Measurements from ENCODE around the gene SPATA21.

Gene SPATA21

DNA sequence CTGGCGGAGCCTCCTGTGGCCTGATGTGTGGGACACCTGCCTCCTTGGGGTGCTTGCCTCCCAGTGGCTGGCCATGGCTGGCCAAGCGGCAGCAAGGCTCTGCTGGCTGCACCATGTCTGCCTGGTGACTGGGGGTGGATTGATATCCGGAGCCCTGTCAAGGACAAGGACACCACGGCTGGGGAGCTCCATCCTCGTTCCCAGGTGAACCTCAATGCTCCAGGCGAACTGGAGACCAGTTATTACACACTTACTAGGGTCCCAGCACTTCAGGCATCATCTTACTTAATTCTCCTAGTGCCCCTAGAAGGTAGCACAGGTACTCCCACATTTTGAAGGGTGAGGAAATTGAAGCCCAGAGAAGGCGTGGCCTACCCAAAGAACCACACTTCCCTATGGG lies 15.2 kb downstream of the SPATA21 start:
- Mint-ChIP-seq H3K27ac (no peak overlapping the region), H3K27me3 (ENCODE audit: low read depth, poor library complexity) (peaks cover 17% of the 10 kb centered on the region), H3K4me1 (peaks cover 13% of the 10 kb centered on the region), H3K36me3 (ENCODE audit: low read depth) (no peaks in the 10 kb centered on the region), H3K9me3 (no peaks in the 10 kb centered on the region), H3K4me3 (no peak overlapping the region)
- no peak for TF ChIP-seq CTCF (IDR thresholded peaks at IDR 0.05)
- no peak for DNase-seq

GRCh38 chr1:16421201-16421600 lies 16.0 kb downstream of the SPATA21 start:
- Mint-ChIP-seq H3K4me3 (no peak overlapping the region), H3K27me3 (ENCODE audit: low read depth, poor library complexity) (peaks cover 17% of the 10 kb centered on the region), H3K4me1 (peaks cover 13% of the 10 kb centered on the region), H3K9me3 (no peaks in the 10 kb centered on the region), H3K36me3 (ENCODE audit: low read depth) (no peaks in the 10 kb centered on the region), H3K27ac (no peak overlapping the region)
- TF ChIP-seq CTCF (IDR thresholded peaks at IDR 0.05), result no peak
- no peak for DNase-seq

- H3K27me3 Mint-ChIP-seq (ENCODE audit: low read depth, poor library complexity), result peaks cover 17% of the 10 kb centered on the region
- H3K36me3 Mint-ChIP-seq (ENCODE audit: low read depth), result no peaks in the 10 kb centered on the region
- no peak overlapping the region for H3K27ac Mint-ChIP-seq
- no peak for DNase-seq
- TF ChIP-seq CTCF (IDR thresholded peaks at IDR 0.05), result no peak
- H3K4me1 Mint-ChIP-seq, result peaks cover 13% of the 10 kb centered on the region
- H3K9me3 Mint-ChIP-seq, result no peaks in the 10 kb centered on the region
- H3K4me3 Mint-ChIP-seq, result no peak overlapping the region
These were observed 16.7 kb downstream of the SPATA21 start for GRCh38 chr1:16420424-16421118.

GRCh38 chr1:16418823-16419425 lies 18.3 kb downstream of the SPATA21 start:
- Mint-ChIP-seq H3K36me3 (ENCODE audit: low read depth) (no peaks in the 10 kb centered on the region), H3K27ac (no peak overlapping the region), H3K9me3 (no peaks in the 10 kb centered on the region), H3K27me3 (ENCODE audit: low read depth, poor library complexity) (peaks cover 17% of the 10 kb centered on the region), H3K4me1 (peaks cover 13% of the 10 kb centered on the region), H3K4me3 (no peak overlapping the region)
- TF ChIP-seq CTCF (IDR thresholded peaks at IDR 0.05), result no peak
- DNase-seq, result no peak

DNA sequence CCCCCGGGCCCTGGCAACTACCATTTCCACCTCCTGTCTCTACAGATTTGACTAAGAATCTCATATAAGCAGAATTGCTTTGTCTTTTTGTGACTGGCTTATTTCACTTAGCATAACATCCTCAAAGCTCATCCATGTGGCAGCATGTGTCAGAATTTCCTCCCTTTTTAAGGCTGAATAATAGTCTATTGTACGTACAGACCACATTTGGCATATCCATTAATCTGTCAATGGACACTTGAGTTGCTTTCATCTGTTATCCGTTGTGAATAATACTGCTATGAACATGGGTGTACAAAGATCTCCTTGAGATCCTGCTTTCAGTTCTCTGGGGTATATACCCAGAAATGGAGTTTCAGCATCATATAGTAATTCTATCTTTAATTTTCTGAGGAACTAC lies 24.0 kb downstream of the SPATA21 start:
- TF ChIP-seq CTCF (IDR thresholded peaks at IDR 0.05), result no peak
- Mint-ChIP-seq H3K9me3 (no peaks in the 10 kb centered on the region), H3K4me3 (no peak overlapping the region), H3K4me1 (peaks cover 6% of the 10 kb centered on the region), H3K27ac (no peak overlapping the region), H3K27me3 (ENCODE audit: low read depth, poor library complexity) (peaks cover 16% of the 10 kb centered on the region), H3K36me3 (ENCODE audit: low read depth) (no peaks in the 10 kb centered on the region)
- DNase-seq, result no peak

DNA sequence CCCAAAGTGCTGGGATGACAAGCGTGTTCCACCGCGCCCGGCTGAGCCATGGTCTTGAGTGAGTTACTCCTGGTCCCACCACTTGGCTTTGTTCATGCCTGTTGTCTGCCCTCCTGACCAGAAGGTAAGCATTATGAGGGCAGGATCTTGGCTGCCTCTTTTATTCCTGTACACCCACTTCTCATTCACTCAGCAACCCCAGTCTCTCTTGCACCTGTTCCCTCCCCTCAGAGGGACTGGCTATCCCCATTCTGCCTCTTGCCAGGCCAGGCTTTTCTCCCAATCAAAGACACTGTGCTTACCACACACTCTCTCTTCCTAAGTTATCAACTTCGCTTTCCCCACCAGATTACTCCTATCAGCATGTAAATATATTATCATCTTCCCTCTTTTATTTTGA lies 26.4 kb downstream of the SPATA21 start:
- no peak for DNase-seq
- H3K9me3 Mint-ChIP-seq, result no peaks in the 10 kb centered on the region
- H3K4me1 Mint-ChIP-seq, result peaks cover 6% of the 10 kb centered on the region
- no peak overlapping the region for H3K4me3 Mint-ChIP-seq
- no peak overlapping the region for H3K27ac Mint-ChIP-seq
- TF ChIP-seq CTCF (IDR thresholded peaks at IDR 0.05), result no peak
- H3K36me3 Mint-ChIP-seq (ENCODE audit: low read depth), result no peaks in the 10 kb centered on the region
- peaks cover 19% of the 10 kb centered on the region for H3K27me3 Mint-ChIP-seq (ENCODE audit: low read depth, poor library complexity)
